HS-5 (cell line): ENCODE measurements around the gene ZNF516.

ENCODE experiments used
- DNase-seq: peaks from one replicate; pipeline ENCODE4 v3.0.0-alpha.2; 2012; ENCODE audit warnings: low read depth

The ZNF516 gene

GRCh38 chr18:76421685-76422078 lies 73.4 kb downstream of the ZNF516 start:
- no peak for DNase-seq

- DNase-seq, result no peak
Observed at GRCh38 chr18:76420898-76421684, 74.0 kb downstream of the ZNF516 start.

- no peak for DNase-seq
Observed at GRCh38 chr18:76419811-76420210, 75.2 kb downstream of the ZNF516 start.

- DNase-seq, result no peak
Observed at GRCh38 chr18:76416911-76417310, 78.1 kb downstream of the ZNF516 start.

GRCh38 chr18:76414936-76415621 lies 80.0 kb downstream of the ZNF516 start:
- DNase-seq, result no peak

GRCh38 chr18:76412818-76413565 lies 82.0 kb downstream of the ZNF516 start:
- DNase-seq, result no peak

- no peak for DNase-seq
Observed at GRCh38 chr18:76412010-76412817, 82.8 kb downstream of the ZNF516 start.

GRCh38 chr18:76410660-76411417 lies 84.2 kb downstream of the ZNF516 start:
- no peak for DNase-seq

- no peak for DNase-seq
Observed at GRCh38 chr18:76410033-76410432, 85.0 kb downstream of the ZNF516 start.

GRCh38 chr18:76408480-76409067 lies 86.5 kb downstream of the ZNF516 start:
- DNase-seq, result no peak

GRCh38 chr18:76407681-76408080 lies 87.4 kb downstream of the ZNF516 start:
- no peak for DNase-seq

GRCh38 chr18:76406791-76407190 lies 88.3 kb downstream of the ZNF516 start:
- DNase-seq, result no peak

- no peak for DNase-seq
Observed at GRCh38 chr18:76405681-76406356, 89.2 kb downstream of the ZNF516 start.

GRCh38 chr18:76405280-76405679 lies 89.8 kb downstream of the ZNF516 start:
- no peak for DNase-seq

GRCh38 chr18:76404345-76404831 lies 90.7 kb downstream of the ZNF516 start:
- no peak for DNase-seq

GRCh38 chr18:76402026-76402990 lies 92.7 kb downstream of the ZNF516 start:
- no peak for DNase-seq

GRCh38 chr18:76401498-76401897 lies 93.5 kb downstream of the ZNF516 start:
- DNase-seq, result no peak

- no peak for DNase-seq
Observed at GRCh38 chr18:76399613-76400391, 95.2 kb downstream of the ZNF516 start.
